Upper lobe of left lung (tissue), 6 donors: ENCODE results near the gene BHMT. TPM values are rescaled to one million over a fixed set of nuclear protein-coding genes. Genes with fewer than 3 reads are reported as not detected.
"Not testable (repeated sequence)": the region's sequence is repeated elsewhere in the genome, so short reads cannot be mapped to it uniquely, and the experiment has no call there.

Experiments
- ATAC-seq, 2 donors: fragments of 200-7000 bp; cut with Tn5 transposase; one replicate each; pipeline ENCODE4 v1.9.1; 2022; ENCODE audit warnings: mild to moderate bottlenecking in 2 of 2, moderate library complexity in 2 of 2; ENCODE audit not compliant: low FRiP score in 2 of 2
- DNase-seq, 2 donors: peaks; one replicate each; pipeline ENCODE4 v3.0.0-alpha.2; 2019 to 2020
- H3K27ac ChIP-seq, 4 donors: fragments of 200-600 bp; sonication (generic); one replicate each; pipeline ENCODE4 v1.5.1; 2016 to 2019
- H3K27me3 ChIP-seq, 4 donors: fragments of 200-600 bp; sonication (generic); one replicate each; pipeline ENCODE4 v1.5.1; 2017 to 2019
- H3K36me3 ChIP-seq, 4 donors: fragments of 200-600 bp; sonication (generic); one replicate each; pipeline ENCODE4 v1.5.1; 2016 to 2019
- H3K4me1 ChIP-seq, 4 donors: fragments of 200-600 bp; sonication (generic); one replicate each; pipeline ENCODE4 v1.5.1; 2018 to 2019
- H3K4me3 ChIP-seq, 4 donors: fragments of 200-600 bp; sonication (generic); one replicate each; pipeline ENCODE4 v1.5.1; 2017 to 2019; ENCODE audit warnings: mild to moderate bottlenecking in 2 of 4, moderate library complexity in 1 of 4
- H3K9me3 ChIP-seq, 4 donors: fragments of 200-600 bp; sonication (generic); one replicate each; pipeline ENCODE4 v1.5.1; 2018 to 2019
- EP300 ChIP-seq, 4 donors: sonication (generic); formaldehyde crosslinking; IDR thresholded peaks; one replicate each; pipeline ENCODE4 v1.5.1; 2017; ENCODE audit warnings: antibody characterized with exemption in 4 of 4, control low read depth in 2 of 4
- POLR2A ChIP-seq, 4 donors: fragments of 450-650 bp; IDR thresholded peaks; one replicate each; pipeline ENCODE4 v1.5.1; 2016 to 2017; ENCODE audit warnings: antibody characterized with exemption in 4 of 4, mild to moderate bottlenecking in 2 of 4
- POLR2AphosphoS5 ChIP-seq, 2 donors: sonication (generic); formaldehyde crosslinking; IDR thresholded peaks; one replicate each; pipeline ENCODE4 v1.5.1; 2017; ENCODE audit warnings: antibody characterized with exemption in 2 of 2
- WGBS, 2 donors: methylation state at CpG; one replicate each; pipeline ENCODE4 v1.1.5; 2017 to 2018; 5-methylcytosine and 5-hydroxymethylcytosine counted together
- small RNA-seq, 4 donors: library from RNA; depleted of rRNA; stranded (forward); fragments of <200 nt; gene quantifications; one replicate each; pipeline ENCODE3, GENCODE V24; 2016
- total RNA-seq, 6 donors: library from RNA; depleted of rRNA in 4 of 6; stranded (reverse); fragments of >200 nt in 4 of 6; gene quantifications; one replicate each; pipeline versions ENCODE4 v1.1.0 to v1.2.1, GENCODE V29; 2016 to 2021
- TF ChIP-seq, protein P1 (sequence below), 6 experiments: fragments of 450-650 bp in 4 of 6; fragments of 200-600 bp in 2 of 6; sonication (generic) in 2 of 6; IDR thresholded peaks; one replicate each; pipeline ENCODE4 v1.5.1; 2016 to 2019; ENCODE audit warnings: antibody characterized with exemption in 6 of 6
- donor health status: DM: no; HTN: no; CAD: no; lungs with moderate emphysema.
- donor health status: DM: no; HTN: yes; CAD: no; lungs with severe emphysema.

Gene BHMT
- total RNA-seq, 6 donors from 2014 or later: 0.26 to 1.4 (median 0.84) TPM; not detected in 3

DNA sequence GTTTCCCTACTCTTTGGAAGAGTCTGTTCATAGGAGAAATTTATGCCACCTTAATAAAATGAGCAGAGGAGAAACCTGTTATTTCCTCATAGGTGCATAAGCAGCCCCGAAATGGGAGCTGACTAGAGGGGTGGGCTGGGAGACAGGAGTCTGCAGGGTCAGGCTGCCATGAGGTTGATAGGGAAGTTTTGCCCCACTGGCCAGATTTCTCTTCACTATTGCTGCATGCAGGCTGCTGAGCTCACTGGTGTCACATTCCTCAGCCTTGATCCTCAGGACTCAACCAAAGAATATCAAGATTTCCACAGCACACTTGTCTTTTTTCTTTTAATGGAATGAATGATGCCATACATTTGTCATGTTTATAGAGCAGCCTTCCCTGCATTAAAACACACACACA, 60.7 kb downstream of the BHMT start:
- H3K4me1 ChIP-seq: peaks cover 0 to 4% (median 0%) of the 10 kb centered on the region in 4 donors
- H3K4me3 ChIP-seq: no peak overlapping the region
- no peaks in the 10 kb centered on the region for H3K27me3 ChIP-seq
- H3K9me3 ChIP-seq: no peaks in the 10 kb centered on the region
- H3K36me3 ChIP-seq: no peaks in the 10 kb centered on the region
- TF ChIP-seq EP300 (IDR thresholded peaks at IDR 0.05): no peak
- TF ChIP-seq, protein P1, sequence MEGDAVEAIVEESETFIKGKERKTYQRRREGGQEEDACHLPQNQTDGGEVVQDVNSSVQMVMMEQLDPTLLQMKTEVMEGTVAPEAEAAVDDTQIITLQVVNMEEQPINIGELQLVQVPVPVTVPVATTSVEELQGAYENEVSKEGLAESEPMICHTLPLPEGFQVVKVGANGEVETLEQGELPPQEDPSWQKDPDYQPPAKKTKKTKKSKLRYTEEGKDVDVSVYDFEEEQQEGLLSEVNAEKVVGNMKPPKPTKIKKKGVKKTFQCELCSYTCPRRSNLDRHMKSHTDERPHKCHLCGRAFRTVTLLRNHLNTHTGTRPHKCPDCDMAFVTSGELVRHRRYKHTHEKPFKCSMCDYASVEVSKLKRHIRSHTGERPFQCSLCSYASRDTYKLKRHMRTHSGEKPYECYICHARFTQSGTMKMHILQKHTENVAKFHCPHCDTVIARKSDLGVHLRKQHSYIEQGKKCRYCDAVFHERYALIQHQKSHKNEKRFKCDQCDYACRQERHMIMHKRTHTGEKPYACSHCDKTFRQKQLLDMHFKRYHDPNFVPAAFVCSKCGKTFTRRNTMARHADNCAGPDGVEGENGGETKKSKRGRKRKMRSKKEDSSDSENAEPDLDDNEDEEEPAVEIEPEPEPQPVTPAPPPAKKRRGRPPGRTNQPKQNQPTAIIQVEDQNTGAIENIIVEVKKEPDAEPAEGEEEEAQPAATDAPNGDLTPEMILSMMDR (IDR thresholded peaks at IDR 0.05): no peak
- TF ChIP-seq POLR2A (IDR thresholded peaks at IDR 0.05): no peak
- TF ChIP-seq POLR2AphosphoS5 (IDR thresholded peaks at IDR 0.05): no peak
- WGBS, 2 donors: 79 to 87% methylated on average over 1 of the region's 1 CpG
- no peak for DNase-seq
- no peak for ATAC-seq
- no peak overlapping the region for H3K27ac ChIP-seq

- H3K27ac ChIP-seq: no peak overlapping the region
- DNase-seq: peak in 1 of 2 donors; percentile 66
- WGBS, 2 donors: 63 to 72% methylated on average over 6 of the region's 6 CpGs
- H3K4me1 ChIP-seq: peaks cover 0 to 4% (median 0%) of the 10 kb centered on the region in 4 donors
- no peaks in the 10 kb centered on the region for H3K36me3 ChIP-seq
- TF ChIP-seq POLR2A (IDR thresholded peaks at IDR 0.05) (no peak), EP300 (IDR thresholded peaks at IDR 0.05) (peak in 2 of 4 donors; percentile 34 to 88), POLR2AphosphoS5 (IDR thresholded peaks at IDR 0.05) (peak in 1 of 2 donors; percentile 26)
- H3K9me3 ChIP-seq: no peaks in the 10 kb centered on the region
- H3K4me3 ChIP-seq: no peak overlapping the region
- ATAC-seq: peak; percentile 32 to 89
- H3K27me3 ChIP-seq: no peaks in the 10 kb centered on the region
Measured at GRCh38 chr5:79173626-79174025, 62.0 kb downstream of the BHMT start.

- ATAC-seq, H3K9me3 ChIP-seq, H3K27ac ChIP-seq, H3K36me3 ChIP-seq, H3K4me3 ChIP-seq, H3K27me3 ChIP-seq, DNase-seq, H3K4me1 ChIP-seq: not testable (repeated sequence)
- WGBS, 2 donors: 90 to 93% methylated on average over 4 of the region's 4 CpGs
Measured at GRCh38 chr5:79180449-79180848, 68.8 kb downstream of the BHMT start.

DNA sequence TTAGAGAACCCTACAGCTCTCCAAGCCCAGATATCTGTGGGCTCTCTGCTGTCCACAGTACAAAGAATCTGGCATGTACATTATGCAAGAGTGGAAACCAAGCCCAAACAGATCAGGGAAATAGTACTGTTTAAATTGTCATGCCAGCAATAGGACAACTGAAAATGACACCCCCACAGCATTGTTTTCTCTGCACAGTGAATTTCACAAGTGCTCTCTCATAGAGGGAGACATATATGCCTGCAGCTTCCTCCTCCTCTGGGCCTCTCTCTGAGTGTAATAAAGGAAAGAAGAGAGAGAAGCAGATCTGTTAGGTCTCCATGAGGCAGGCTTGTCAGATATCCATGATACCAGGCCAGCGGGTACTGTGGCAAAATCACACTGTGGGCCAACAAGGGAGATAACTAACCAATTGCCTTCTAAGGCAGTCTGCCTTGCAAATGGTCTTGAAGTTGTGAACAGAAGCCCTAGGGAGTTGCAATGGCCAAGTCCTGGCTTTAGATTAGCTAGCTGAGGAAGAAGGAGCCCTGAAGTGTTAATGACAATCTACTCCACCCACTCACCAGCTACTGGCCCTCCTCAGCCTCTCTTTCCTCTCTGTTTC, 69.9 kb downstream of the BHMT start:
- no peak overlapping the region for H3K4me3 ChIP-seq
- H3K4me1 ChIP-seq: no peaks in the 10 kb centered on the region
- ATAC-seq (no peak), DNase-seq (no peak)
- H3K27ac ChIP-seq: no peak overlapping the region
- H3K9me3 ChIP-seq: no peaks in the 10 kb centered on the region
- H3K27me3 ChIP-seq: no peaks in the 10 kb centered on the region
- WGBS, 2 donors: 80 to 92% methylated on average over 1 of the region's 1 CpG
- TF ChIP-seq EP300 (IDR thresholded peaks at IDR 0.05) (no peak), POLR2A (IDR thresholded peaks at IDR 0.05) (no peak), POLR2AphosphoS5 (IDR thresholded peaks at IDR 0.05) (no peak)
- TF ChIP-seq, protein P1 (IDR thresholded peaks at IDR 0.05): no peak
- no peaks in the 10 kb centered on the region for H3K36me3 ChIP-seq

Small RNAs within 50 kb of the gene (small RNA-seq; reads per million reads assigned to genes)
- gene RNY3P1: 0 reads per million in 4 donors

Other genes starting within 250 kb of the BHMT start
- gene ARSB, start 126.5 kb upstream of the BHMT start, total RNA-seq: 10 to 100 TPM in 5 of 6 donors, 1 to 10 TPM in 1; 9.8 to 24.1 (median 18.7) TPM
- gene DMGDH, start 42.1 kb upstream of the BHMT start, total RNA-seq: 1 to 10 TPM in 4 of 6 donors, under 1 TPM in 2; 0.46 to 1.3 (median 1.1) TPM
- 1 to 10 TPM in 4 of 6 donors, under 1 TPM in 2; 0.46 to 3.9 (median 1.4) TPM for gene BHMT2, start 42.0 kb upstream of the BHMT start, total RNA-seq
- gene JMY, start 124.3 kb downstream of the BHMT start, total RNA-seq: 10 to 100 TPM in 4 of 6 donors, 1 to 10 TPM in 2; 7.9 to 28.8 (median 11.9) TPM